SU-DHL-6 (cell line): ENCODE results near the gene BCKDK.
"Not testable (repeated sequence)": the region's sequence is repeated elsewhere in the genome, so short reads cannot be mapped to it uniquely, and the experiment has no call there.

Experiments
- H2AFZ ChIP-seq: fragments of 200-600 bp; sonication (generic); 2 replicates; pipeline ENCODE4 v1.6.1; 2014; ENCODE audit warnings: low read depth, mild to moderate bottlenecking, moderate library complexity, mixed read lengths, antibody characterized with exemption, low read length; ENCODE audit not compliant: severe bottlenecking
- H3F3A ChIP-seq: fragments of 200-600 bp; shearing (Covaris generic); 2 replicates; pipeline ENCODE4 v1.6.0; 2016; ENCODE audit warnings: antibody characterized with exemption, mild to moderate bottlenecking; ENCODE audit not compliant: insufficient read depth
- H3K27ac ChIP-seq: fragments of 200-600 bp; sonication (generic); 2 replicates; pipeline ENCODE4 v1.5.1; 2016; ENCODE audit warnings: low read depth, mild to moderate bottlenecking, low read length, moderate library complexity, mixed read lengths
- H3K27me3 ChIP-seq: fragments of 200-600 bp; sonication (generic), shearing (Covaris generic); 2 replicates; pipeline ENCODE4 v1.6.0; 2014; ENCODE audit warnings: mild to moderate bottlenecking, low read length
- H3K36me3 ChIP-seq: fragments of 200-600 bp; sonication (generic); 2 replicates; pipeline ENCODE4 v1.6.1; 2014; ENCODE audit warnings: mild to moderate bottlenecking, low read length, mixed read lengths
- H3K4me2 ChIP-seq: fragments of 300-600, 200-600 bp; shearing (Covaris generic), sonication (generic); 2 replicates; pipeline ENCODE4 v1.6.0; 2014; ENCODE audit warnings: low read length, low read depth, mild to moderate bottlenecking; ENCODE audit not compliant: poor library complexity, severe bottlenecking
- H3K4me3 ChIP-seq: fragments of 200-600 bp; sonication (generic); 2 replicates; pipeline ENCODE4 v1.5.1; 2014; ENCODE audit warnings: antibody characterized with exemption, low read length, mild to moderate bottlenecking, mixed read lengths; ENCODE audit not compliant: insufficient read depth, poor library complexity, severe bottlenecking
- H3K79me2 ChIP-seq: fragments of 200-600 bp; sonication (generic); 2 replicates; pipeline ENCODE4 v1.6.1; 2014; ENCODE audit warnings: mild to moderate bottlenecking, low read length, moderate library complexity; ENCODE audit not compliant: insufficient read depth
- H3K9ac ChIP-seq: fragments of 200-600 bp; sonication (generic); 2 replicates; pipeline ENCODE4 v1.7.0; 2014; ENCODE audit warnings: mild to moderate bottlenecking, low read length
- H3K9me2 ChIP-seq: fragments of 200-600 bp; sonication (generic); replicated peaks from 2 replicates; pipeline ENCODE4 v1.6.1; 2014; ENCODE audit warnings: low read length; ENCODE audit not compliant: insufficient read depth
- H3K9me3 ChIP-seq: fragments of 200-600 bp; sonication (generic); 2 replicates; pipeline ENCODE4 v1.6.1; 2014; ENCODE audit warnings: low read length, mixed read lengths; ENCODE audit not compliant: insufficient read depth
- H4K20me1 ChIP-seq: fragments of 200-600 bp; sonication (generic); 2 replicates; pipeline ENCODE4 v1.6.1; 2014; ENCODE audit warnings: low read depth, mild to moderate bottlenecking, antibody characterized with exemption, low read length, moderate library complexity, mixed read lengths
- CTCF ChIP-seq: fragments of 200-600 bp; sonication (generic); IDR thresholded peaks from one replicate; pipeline ENCODE4 v1.5.1; 2017; ENCODE audit warnings: antibody characterized with exemption, mild to moderate bottlenecking, low read length, moderate library complexity; ENCODE audit not compliant: insufficient read depth, poor library complexity, severe bottlenecking
- EZH2phosphoT487 ChIP-seq: fragments of 200-600 bp; sonication (generic), shearing (Covaris generic); conservative IDR thresholded peaks from 2 replicates; pipeline ENCODE4 v1.6.1; 2018; ENCODE audit warnings: mild to moderate bottlenecking, antibody characterized with exemption, low read length, moderate library complexity, mixed read lengths

The BCKDK gene

GRCh38 chr16:31149332-31149731 lies 41.1 kb downstream of the BCKDK start:
- H3F3A ChIP-seq = no peaks in the 10 kb centered on the region
- no peaks in the 10 kb centered on the region for H3K9me3 ChIP-seq
- no peak overlapping the region for H2AFZ ChIP-seq
- H3K79me2 ChIP-seq = no peaks in the 10 kb centered on the region
- no peak for TF ChIP-seq EZH2phosphoT487
- no peak for TF ChIP-seq CTCF
- no peak overlapping the region for H3K27ac ChIP-seq
- no peak overlapping the region for H3K4me3 ChIP-seq
- no peaks in the 10 kb centered on the region for H4K20me1 ChIP-seq
- H3K36me3 ChIP-seq = no peaks in the 10 kb centered on the region
- H3K9ac ChIP-seq = no peak overlapping the region
- H3K9me2 ChIP-seq = no peaks in the 10 kb centered on the region
- no peak overlapping the region for H3K4me2 ChIP-seq
- no peaks in the 10 kb centered on the region for H3K27me3 ChIP-seq

GRCh38 chr16:31149894-31150890 lies 42.0 kb downstream of the BCKDK start, which contains the start of gene PRSS36:
Gene PRSS36 (minus strand): TSS chr16:31150066. CDS start chr16:31150035, 31 bp downstream.
- no peak for TF ChIP-seq CTCF
- TF ChIP-seq EZH2phosphoT487 = no peak
- Histone ChIP-seq H3K9ac (no peak within 1 kb of the TSS), H3K27me3 (no peaks in the 10 kb centered on the region), H3K9me3 (no peaks in the 10 kb centered on the region), H3F3A (no peaks in the 10 kb centered on the region), H3K4me3 (no peak within 1 kb of the TSS), H3K27ac (no peak within 1 kb of the TSS), H3K4me2 (no peak within 1 kb of the TSS), H3K9me2 (no peaks in the 10 kb centered on the region), H3K79me2 (no peaks in the 10 kb centered on the region), H2AFZ (no peak within 1 kb of the TSS), H3K36me3 (no peaks in the 10 kb centered on the region), H4K20me1 (no peaks in the 10 kb centered on the region)

GRCh38 chr16:31150976-31151375 lies 42.8 kb downstream of the BCKDK start:
- H3K9me3 ChIP-seq, H2AFZ ChIP-seq, H3K27ac ChIP-seq, H3K9ac ChIP-seq, H3F3A ChIP-seq, H3K79me2 ChIP-seq, H3K9me2 ChIP-seq, H3K4me2 ChIP-seq, H3K36me3 ChIP-seq, H3K27me3 ChIP-seq, H4K20me1 ChIP-seq, H3K4me3 ChIP-seq: not testable (repeated sequence)

- no peaks in the 10 kb centered on the region for H4K20me1 ChIP-seq
- TF ChIP-seq EZH2phosphoT487 (no peak), CTCF (no peak)
- H3K9me2 ChIP-seq = no peaks in the 10 kb centered on the region
- H3K27ac ChIP-seq = no peak overlapping the region
- no peaks in the 10 kb centered on the region for H3K79me2 ChIP-seq
- H2AFZ ChIP-seq = no peak overlapping the region
- no peak overlapping the region for H3K9ac ChIP-seq
- no peaks in the 10 kb centered on the region for H3F3A ChIP-seq
- H3K27me3 ChIP-seq = no peaks in the 10 kb centered on the region
- no peak overlapping the region for H3K4me2 ChIP-seq
- no peaks in the 10 kb centered on the region for H3K9me3 ChIP-seq
- H3K4me3 ChIP-seq = no peak overlapping the region
- H3K36me3 ChIP-seq = no peaks in the 10 kb centered on the region
These were observed 49.0 kb downstream of the BCKDK start for GRCh38 chr16:31157136-31157535.
